HCT116 (cell line): ENCODE data around the gene RAPGEF2. TPM values are rescaled to one million over a fixed set of nuclear protein-coding genes. Genes with fewer than 3 reads are reported as not detected.

Experiments used
- ATAC-seq: fragments of 200-7000 bp; cut with Tn5 transposase; 2 replicates; pipeline ENCODE4 v1.9.1; 2020; ENCODE audit warnings: mild to moderate bottlenecking, moderate library complexity
- BruUV-seq: library from RNA; stranded (reverse); fragments of 400-500 nt; replicated peaks from 2 replicates; lab custom pipeline; 2021; lab: Mats Ljungman, UMichigan
- CTCF ChIA-PET: fragments of 300-600 bp; sonication (Branson Sonifier 250); formaldehyde crosslinking; loops from one replicate; lab custom pipeline; 2021; ENCODE audit warnings: antibody characterized with exemption; lab: Charles Lee
- POLR2A ChIA-PET: fragments of 300-600, 350-600 bp; sonication (Branson Sonifier 250); formaldehyde crosslinking; loops from one replicate; lab custom pipeline; 2021; ENCODE audit warnings: antibody characterized with exemption; lab: Charles Lee
- RAD21 ChIA-PET, 2 experiments: fragments of 300-600 bp; sonication (Branson Sonifier 250); formaldehyde crosslinking; loops; one replicate each; lab custom pipeline; 2023; ENCODE audit warnings: low total read pairs in 2 of 2; ENCODE audit not compliant: uncharacterized antibody in 2 of 2, unreplicated experiment in 2 of 2, low non-redundant PET in 1 of 2; lab: Charles Lee
- DNase-seq: peaks from one replicate; pipeline ENCODE4 v3.0.0-alpha.2; 2010; ENCODE audit warnings: low read depth, low spot score
- H2AFZ ChIP-seq: fragments of 200-600 bp; shearing (Covaris generic), sonication (generic); 2 replicates; pipeline ENCODE4 v1.6.1; 2017; ENCODE audit warnings: low read depth, mixed run types, mixed read lengths, antibody characterized with exemption, low read length; ENCODE audit not compliant: poor library complexity, severe bottlenecking
- H3K27ac ChIP-seq: 2 replicates; pipeline ENCODE4 v1.5.1; 2012; ENCODE audit warnings: low read depth, low read length
- H3K27me3 ChIP-seq: fragments of 200-600 bp; sonication (generic); 2 replicates; pipeline ENCODE4 v1.6.1; 2016; ENCODE audit warnings: mixed run types, low read length, mixed read lengths; ENCODE audit not compliant: insufficient read depth
- H3K36me3 ChIP-seq, 2 experiments: fragments of 200-500 bp in 1 of 2; fragments of 200-600 bp in 1 of 2; sonication (Bioruptor generic) in 1 of 2; sonication (generic) in 1 of 2; 2 replicates each; pipeline versions ENCODE4 v1.5.1 to v1.6.1; 2014 to 2016; ENCODE audit warnings: low read length in 2 of 2, inconsistent platforms in 1 of 2, mixed read lengths in 1 of 2, mixed run types in 1 of 2; ENCODE audit not compliant: insufficient read depth in 2 of 2, control insufficient read depth in 1 of 2
- H3K4me1 ChIP-seq, 2 experiments: fragments of 200-600 bp in 1 of 2; sonication (generic) in 1 of 2; 2 replicates each; pipeline versions ENCODE4 v1.5.1 to v1.6.1; 2012 to 2017; ENCODE audit warnings: low read length in 2 of 2, inconsistent platforms in 1 of 2, mild to moderate bottlenecking in 1 of 2, mixed read lengths in 1 of 2, mixed run types in 1 of 2, moderate library complexity in 1 of 2; ENCODE audit not compliant: insufficient read depth in 2 of 2, control insufficient read depth in 1 of 2
- H3K4me2 ChIP-seq: fragments of 200-600 bp; sonication (generic); 2 replicates; pipeline ENCODE4 v1.6.1; 2017; ENCODE audit warnings: mixed run types, low read length, mixed read lengths
- H3K4me3 ChIP-seq, 2 experiments: fragments of 200-600 bp in 1 of 2; sonication (generic) in 1 of 2; replicated peaks in 1 of 2; 2 replicates each; pipeline ENCODE4 v1.5.1; 2011 to 2016; ENCODE audit warnings: low read length in 2 of 2, control low read depth in 1 of 2, low read depth in 1 of 2, mild to moderate bottlenecking in 1 of 2, mixed read lengths in 1 of 2, mixed run types in 1 of 2
- H3K79me2 ChIP-seq: fragments of 200-600 bp; sonication (generic); 2 replicates; pipeline ENCODE4 v1.6.1; 2017; ENCODE audit warnings: mild to moderate bottlenecking, mixed run types, low read length, moderate library complexity, mixed read lengths; ENCODE audit not compliant: insufficient read depth
- H3K9ac ChIP-seq: fragments of 200-600 bp; sonication (generic); 2 replicates; pipeline ENCODE4 v1.6.1; 2016; ENCODE audit warnings: low read length, mixed read lengths
- H3K9me2 ChIP-seq: fragments of 200-600 bp; sonication (generic), shearing (Covaris generic); 2 replicates; pipeline ENCODE4 v1.6.1; 2017; ENCODE audit warnings: mixed run types, mild to moderate bottlenecking, moderate library complexity; ENCODE audit not compliant: insufficient read depth
- H3K9me3 ChIP-seq, 2 experiments: fragments of 200-500 bp in 1 of 2; fragments of 200-600 bp in 1 of 2; sonication (Bioruptor generic) in 1 of 2; sonication (generic) in 1 of 2; 2 replicates each; pipeline ENCODE4 v1.6.1; 2014 to 2017; ENCODE audit warnings: low read length in 2 of 2, mixed read lengths in 2 of 2, inconsistent platforms in 1 of 2, low read depth in 1 of 2, mild to moderate bottlenecking in 1 of 2, mixed run types in 1 of 2, moderate library complexity in 1 of 2; ENCODE audit not compliant: control insufficient read depth in 1 of 2, insufficient read depth in 1 of 2
- H4K20me1 ChIP-seq: fragments of 200-600 bp; sonication (generic), shearing (Covaris generic); 2 replicates; pipeline ENCODE4 v1.6.1; 2017; ENCODE audit warnings: mixed run types, mild to moderate bottlenecking, moderate library complexity; ENCODE audit not compliant: insufficient read depth
- CBX3 ChIP-seq: IDR thresholded peaks from 2 replicates; pipeline ENCODE4 v1.6.1; 2012; ENCODE audit warnings: low read depth
- CEBPB ChIP-seq: IDR thresholded peaks from 2 replicates; pipeline ENCODE4 v1.6.1; 2012; ENCODE audit warnings: low read depth
- EGR1 ChIP-seq: IDR thresholded peaks from 2 replicates; pipeline ENCODE4 v1.6.1; 2012; ENCODE audit warnings: low read depth
- ELF1 ChIP-seq: IDR thresholded peaks from 2 replicates; pipeline ENCODE4 v1.6.1; 2012; ENCODE audit warnings: low read depth, borderline replicate concordance
- EZH2 ChIP-seq: fragments of 200-600 bp; sonication (generic); IDR thresholded peaks from 2 replicates; pipeline ENCODE4 v1.6.1; 2017; ENCODE audit warnings: antibody characterized with exemption, mixed run types
- EZH2phosphoT487 ChIP-seq: fragments of 200-600 bp; IDR thresholded peaks from 2 replicates; pipeline ENCODE4 v1.6.1; 2018; ENCODE audit warnings: antibody characterized with exemption, borderline replicate concordance
- FOSL1 ChIP-seq: IDR thresholded peaks from 2 replicates; pipeline ENCODE4 v1.6.1; 2012; ENCODE audit warnings: low read depth
- JUND ChIP-seq: IDR thresholded peaks from 2 replicates; pipeline ENCODE4 v1.6.1; 2012
- MAX ChIP-seq: IDR thresholded peaks from 2 replicates; pipeline ENCODE4 v1.6.1; 2012
- POLR2A ChIP-seq: IDR thresholded peaks from 2 replicates; pipeline ENCODE4 v1.7.0; 2011; ENCODE audit warnings: borderline replicate concordance; ENCODE audit not compliant: insufficient read depth, insufficient read length; ENCODE audit errors: extremely low read depth
- RAD21 ChIP-seq: IDR thresholded peaks from 2 replicates; pipeline ENCODE4 v1.6.1; 2012; ENCODE audit warnings: low read depth, mild to moderate bottlenecking
- REST ChIP-seq: IDR thresholded peaks from 2 replicates; pipeline ENCODE4 v1.6.1; 2012; ENCODE audit warnings: low read depth
- SIN3A ChIP-seq: IDR thresholded peaks from 2 replicates; pipeline ENCODE4 v1.6.1; 2012; ENCODE audit warnings: low read depth
- SP1 ChIP-seq: IDR thresholded peaks from 2 replicates; pipeline ENCODE4 v1.6.1; 2012; ENCODE audit warnings: low read depth
- SRF ChIP-seq: IDR thresholded peaks from 2 replicates; pipeline ENCODE4 v1.6.1; 2012; ENCODE audit warnings: low read depth
- ZBTB33 ChIP-seq: IDR thresholded peaks from 2 replicates; pipeline ENCODE4 v1.6.1; 2011; ENCODE audit warnings: mild to moderate bottlenecking, low read length, moderate library complexity; ENCODE audit not compliant: insufficient replicate concordance; ENCODE audit errors: extremely low read depth
- ZFX ChIP-seq: fragments of 450-650 bp; IDR thresholded peaks from 2 replicates; pipeline ENCODE4 v1.6.1; 2017
- ZNF274 ChIP-seq: fragments of 200-500 bp; sonication (Bioruptor generic); IDR thresholded peaks from 2 replicates; pipeline ENCODE4 v1.6.1; 2014; ENCODE audit warnings: mild to moderate bottlenecking, low read depth, low read length, inconsistent platforms
- intact Hi-C: fragments of 100-400 bp; cut with micrococcal nuclease; formaldehyde crosslinking; loops from 2 replicates; pipeline ENCODE4 v1.10.0; 2022
- total RNA-seq: library from RNA; stranded (reverse); gene quantifications from one replicate; pipeline ENCODE4 v1.2.1, GENCODE V29; 2021; ENCODE audit not compliant: unreplicated experiment

Gene RAPGEF2
- total RNA-seq, 1 experiment from 2014 or later = 21.2 TPM

- TF ChIP-seq ZBTB33 (no peak), SRF (no peak), FOSL1 (no peak), EZH2 (no peak), ZNF274 (no peak), MAX (no peak), RAD21 (no peak)
Measured at GRCh38 chr4:159107203-159107925, 4.5 kb downstream of the RAPGEF2 start (continued).

- Histone ChIP-seq H3K9me2 (no peaks in the 10 kb centered on the region), H3K36me3 (no peaks in the 10 kb centered on the region), H3K4me3 (no peak overlapping the region), H3K4me2 (no peak overlapping the region), H4K20me1 (no peaks in the 10 kb centered on the region), H2AFZ (no peak overlapping the region), H3K27me3 (no peaks in the 10 kb centered on the region), H3K9ac (no peak overlapping the region), H3K4me1 (peaks cover 4 to 9% of the 10 kb centered on the region in 2 experiments; a peak in 3 of 4 replicates), H3K27ac (no peak overlapping the region), H3K9me3 (no peaks in the 10 kb centered on the region), H3K79me2 (peaks cover 75% of the 10 kb centered on the region)
- ChIA-PET POLR2A (no interaction called here), CTCF (no interaction called here), RAD21 (no interaction called here)
- no peak for DNase-seq
- no TSS peak for BruUV-seq
- intact Hi-C loops = no loop called here
- ATAC-seq = no peak
- TF ChIP-seq FOSL1 (no peak), CBX3 (no peak), EZH2 (no peak), EGR1 (no peak), REST (no peak), ZFX (no peak), POLR2A (no peak), EZH2phosphoT487 (no peak), ZBTB33 (no peak), SRF (no peak), JUND (no peak), ELF1 (no peak), SP1 (no peak), CEBPB (no peak), MAX (no peak), SIN3A (no peak), RAD21 (no peak)
Measured at GRCh38 chr4:159108124-159108523, 5.2 kb downstream of the RAPGEF2 start.
